Right renal pelvis (tissue), 4 donors: ENCODE data around the gene PFDN5. TPM values are rescaled to one million over a fixed set of nuclear protein-coding genes. Genes with fewer than 3 reads are reported as not detected.
"Not testable (repeated sequence)": the region's sequence is repeated elsewhere in the genome, so short reads cannot be mapped to it uniquely, and the experiment has no call there.

Source experiments
- DNase-seq, 4 donors: peaks; one replicate each; pipeline ENCODE4 v3.0.0-alpha.2; 2013; ENCODE audit warnings: low read depth in 4 of 4, low spot score in 3 of 4, missing footprints in 1 of 4
- polyA plus RNA-seq, 4 donors: library from polyadenylated mRNA; unstranded; fragments of 120-200 nt; gene quantifications; one replicate each; pipeline ENCODE4 v1.2.1, GENCODE V29; 2013; ENCODE audit not compliant: insufficient read length in 4 of 4

PFDN5 gene
- polyA plus RNA-seq, 4 donors, result 642 to 677 (median 662) TPM

- DNase-seq, result no peak
Measured at GRCh38 chr12:53279888-53280498, 15.3 kb upstream of the PFDN5 start.

GRCh38 chr12:53286448-53286847 lies 8.9 kb upstream of the PFDN5 start:
- no peak for DNase-seq

- DNase-seq, result peak in 1 of 4 donors; percentile 41
Measured at GRCh38 chr12:53287741-53288216, 7.6 kb upstream of the PFDN5 start.

- DNase-seq, result no peak
Measured at GRCh38 chr12:53288322-53288721, 7.0 kb upstream of the PFDN5 start.

- no peak for DNase-seq
Measured at GRCh38 chr12:53289891-53290290, 5.5 kb upstream of the PFDN5 start.

- DNase-seq, result no peak
Measured at GRCh38 chr12:53290661-53291060, 4.7 kb upstream of the PFDN5 start.

- DNase-seq, result no peak
Measured at GRCh38 chr12:53292426-53292825, 2.9 kb upstream of the PFDN5 start.

- no peak for DNase-seq
Measured at GRCh38 chr12:53295891-53296219, 513 bp downstream of the PFDN5 start.

GRCh38 chr12:53297106-53297505 lies 1.8 kb downstream of the PFDN5 start:
- not testable (repeated sequence) for DNase-seq

- DNase-seq, result no peak
Measured at GRCh38 chr12:53298164-53298563, 2.8 kb downstream of the PFDN5 start.

- DNase-seq, result no peak
Measured at GRCh38 chr12:53299101-53299453, 3.7 kb downstream of the PFDN5 start.

- DNase-seq, result peak; percentile 81 to 83 (median 82)
Measured at GRCh38 chr12:53299454-53300180, 4.3 kb downstream of the PFDN5 start, which contains the start of gene MYG1. Gene MYG1, plus strand, starts transcription at chr12:53299695. Its CDS starts 43 bp downstream, at chr12:53299738.

- DNase-seq, result no peak
Measured at GRCh38 chr12:53300187-53300586, 4.8 kb downstream of the PFDN5 start.

- DNase-seq, result no peak
Measured at GRCh38 chr12:53302903-53303302, 7.6 kb downstream of the PFDN5 start.

- DNase-seq, result no peak
Measured at GRCh38 chr12:53306826-53307225, 11.5 kb downstream of the PFDN5 start.

GRCh38 chr12:53308276-53308675 lies 12.9 kb downstream of the PFDN5 start:
- DNase-seq, result no peak

- DNase-seq, result no peak
Measured at GRCh38 chr12:53313996-53314395, 18.7 kb downstream of the PFDN5 start.

- DNase-seq, result no peak
Measured at GRCh38 chr12:53320352-53321195, 25.2 kb downstream of the PFDN5 start.

- no peak for DNase-seq
Measured at GRCh38 chr12:53324113-53324778, 28.9 kb downstream of the PFDN5 start.

GRCh38 chr12:53324779-53325510 lies 29.6 kb downstream of the PFDN5 start:
- DNase-seq, result peak; percentile 81 to 86 (median 83)
